Stimulated activated naive CD8-positive, alpha-beta T cell treated with anti-CD3 and anti-CD28 coated beads, Interleukin-15, Interleukin-2, amounts not matched to agents 100 ng/mL and 50 ng/mL, for 24 hours (primary cell): ENCODE measurements around the gene AFAP1.

Experiments used
- H3K27ac Mint-ChIP-seq: one replicate; pipeline ENCODE4 v1.8.0; 2021; ENCODE audit warnings: mild to moderate bottlenecking, mixed read lengths
- H3K27me3 Mint-ChIP-seq: one replicate; pipeline ENCODE4 v1.8.0; 2021; ENCODE audit warnings: mixed read lengths
- H3K36me3 Mint-ChIP-seq: one replicate; pipeline ENCODE4 v1.8.0; 2021; ENCODE audit warnings: low read depth, mixed read lengths
- H3K4me1 Mint-ChIP-seq: one replicate; pipeline ENCODE4 v1.8.0; 2021; ENCODE audit warnings: low read depth, mixed read lengths
- H3K4me3 Mint-ChIP-seq: one replicate; pipeline ENCODE4 v1.8.0; 2021; ENCODE audit warnings: mild to moderate bottlenecking, mixed read lengths
- H3K9me3 Mint-ChIP-seq: one replicate; pipeline ENCODE4 v1.8.0; 2021; ENCODE audit warnings: mixed read lengths

Gene AFAP1

DNA sequence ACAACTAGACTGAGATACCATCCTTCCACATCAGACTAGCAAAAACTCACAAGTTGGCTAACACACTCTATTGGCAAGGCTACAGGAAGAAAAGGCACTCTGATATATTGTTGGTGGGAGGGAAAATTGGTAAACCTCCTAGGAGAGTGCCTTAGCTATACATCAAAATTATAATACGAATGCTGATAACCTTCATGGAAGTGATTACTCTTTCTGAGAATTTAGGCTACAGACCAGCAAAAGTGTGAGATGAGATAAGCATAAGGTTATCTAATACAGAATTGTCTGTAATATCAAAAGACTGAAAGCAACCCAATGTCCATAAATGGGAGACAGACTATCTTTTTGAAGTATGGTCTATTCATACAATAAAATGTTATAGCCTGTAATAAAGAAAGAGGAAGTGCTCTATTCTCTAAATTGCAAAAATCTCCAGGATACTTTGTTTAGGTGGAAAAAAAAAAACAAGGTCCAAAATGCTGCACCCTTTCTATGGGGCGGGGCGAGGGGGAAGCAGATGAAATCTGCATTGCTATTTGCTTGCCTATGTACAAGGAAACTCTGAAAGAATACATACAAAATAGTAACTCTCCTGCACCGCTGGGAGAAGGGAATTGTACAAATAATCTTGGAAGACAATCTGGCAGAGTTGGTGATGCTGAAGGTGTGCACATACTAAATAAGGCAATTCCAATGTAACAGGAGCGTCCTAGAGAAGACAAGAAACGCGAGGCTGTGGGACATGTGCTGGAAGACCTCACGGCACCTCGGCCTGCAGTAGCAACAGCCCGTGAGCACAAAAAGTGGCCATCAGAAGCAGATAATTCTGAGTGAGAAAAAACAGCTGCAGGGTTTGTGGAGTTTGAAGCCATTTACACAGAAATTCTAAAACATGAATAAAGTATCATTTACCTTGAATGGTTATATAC is 109.7 kb downstream of the AFAP1 start:
- Mint-ChIP-seq H3K4me1 (peaks cover 56% of the 10 kb centered on the region), H3K4me3 (no peak overlapping the region), H3K36me3 (peaks cover 25% of the 10 kb centered on the region), H3K9me3 (no peaks in the 10 kb centered on the region), H3K27me3 (no peaks in the 10 kb centered on the region), H3K27ac (peak overlapping the region; percentile 10)

DNA sequence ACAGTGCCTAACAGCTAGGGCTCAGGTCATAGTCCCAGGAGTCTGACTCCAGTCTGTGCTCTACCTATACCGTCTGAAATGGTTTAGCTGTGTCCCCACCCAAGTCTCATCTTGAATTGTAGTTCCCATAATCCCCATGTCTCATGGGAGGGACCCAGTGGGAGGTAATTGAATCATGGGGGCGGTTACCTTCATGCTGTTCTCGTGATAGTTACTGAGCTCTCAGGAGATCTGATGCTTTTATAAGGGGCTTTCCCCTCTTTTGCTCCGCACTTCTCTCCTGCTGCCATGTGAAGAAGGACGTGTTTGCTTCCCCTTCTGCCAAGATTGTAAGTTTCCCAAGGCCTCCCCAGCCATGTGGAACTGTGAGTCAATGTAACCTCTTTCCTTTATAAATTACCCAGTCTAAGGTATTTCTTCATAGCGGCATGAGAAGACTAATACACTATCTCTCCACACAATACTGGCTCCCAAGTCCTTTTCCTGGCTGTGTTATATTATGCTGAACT is 110.8 kb downstream of the AFAP1 start:
- H3K27ac Mint-ChIP-seq = no peak overlapping the region
- H3K36me3 Mint-ChIP-seq = peaks cover 25% of the 10 kb centered on the region
- no peaks in the 10 kb centered on the region for H3K27me3 Mint-ChIP-seq
- H3K9me3 Mint-ChIP-seq = no peaks in the 10 kb centered on the region
- peak overlapping the region; percentile 14 for H3K4me3 Mint-ChIP-seq
- H3K4me1 Mint-ChIP-seq = peaks cover 56% of the 10 kb centered on the region

DNA sequence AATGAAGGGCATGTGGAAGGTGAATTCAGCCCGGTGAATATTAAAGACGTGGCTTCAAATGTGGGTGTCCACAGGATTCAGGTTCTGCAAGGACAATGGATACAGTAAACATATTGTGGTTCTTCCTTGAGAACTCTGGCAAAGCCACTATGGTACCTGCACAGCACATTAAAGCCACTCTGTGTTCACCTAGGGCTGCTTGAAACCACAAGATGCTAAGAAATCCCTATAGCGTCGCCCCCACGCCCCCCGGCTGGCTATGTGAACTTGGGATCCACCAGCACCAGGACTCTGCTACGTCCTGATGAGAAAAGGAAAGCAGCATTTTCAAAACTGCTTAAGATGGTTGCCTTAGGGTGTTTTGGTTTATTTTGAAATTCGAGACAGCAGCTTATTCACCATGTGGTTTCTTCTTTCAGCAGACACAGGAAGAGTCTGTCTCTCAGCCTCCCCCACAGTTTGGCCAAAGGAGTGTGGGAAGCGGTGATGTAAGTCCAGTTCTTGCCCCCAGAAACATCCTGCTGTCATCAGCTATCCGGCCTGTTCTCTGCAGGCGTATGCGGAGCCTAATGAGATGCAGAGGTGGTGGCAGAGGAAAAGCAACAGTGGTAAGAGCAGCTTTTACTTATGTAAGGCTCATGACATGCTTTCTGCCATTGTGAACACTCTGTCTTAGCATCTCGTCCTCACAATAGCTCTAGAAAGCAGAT is 111.5 kb downstream of the AFAP1 start:
- Mint-ChIP-seq H3K4me3 (peak overlapping the region; percentile 14), H3K27me3 (no peaks in the 10 kb centered on the region), H3K4me1 (peaks cover 56% of the 10 kb centered on the region), H3K36me3 (peaks cover 25% of the 10 kb centered on the region), H3K27ac (peak overlapping the region; percentile 75), H3K9me3 (no peaks in the 10 kb centered on the region)

DNA sequence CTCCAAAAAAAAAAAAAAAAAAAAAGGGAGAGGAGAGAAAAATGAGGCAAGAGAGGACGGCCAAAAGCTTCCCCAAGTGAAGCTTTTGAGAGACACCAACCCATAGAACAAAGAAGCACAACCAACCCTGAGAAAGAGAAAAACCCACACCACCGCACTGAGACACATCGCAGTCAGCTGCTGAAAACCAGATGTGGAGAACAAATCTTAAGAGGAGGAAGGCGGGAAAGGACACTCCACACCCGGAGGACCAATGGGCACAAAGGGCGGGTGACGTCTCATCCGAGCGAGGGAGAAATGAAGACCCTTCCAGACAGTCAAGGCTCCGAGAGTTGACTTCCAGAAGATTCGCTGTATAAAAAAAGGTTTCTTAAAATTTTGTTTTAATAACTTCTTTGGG is 112.1 kb downstream of the AFAP1 start:
- Mint-ChIP-seq H3K4me1 (peaks cover 51% of the 10 kb centered on the region), H3K4me3 (peak overlapping the region; percentile 14), H3K27me3 (no peaks in the 10 kb centered on the region), H3K27ac (peak overlapping the region; percentile 57), H3K36me3 (peaks cover 25% of the 10 kb centered on the region), H3K9me3 (no peaks in the 10 kb centered on the region)

DNA sequence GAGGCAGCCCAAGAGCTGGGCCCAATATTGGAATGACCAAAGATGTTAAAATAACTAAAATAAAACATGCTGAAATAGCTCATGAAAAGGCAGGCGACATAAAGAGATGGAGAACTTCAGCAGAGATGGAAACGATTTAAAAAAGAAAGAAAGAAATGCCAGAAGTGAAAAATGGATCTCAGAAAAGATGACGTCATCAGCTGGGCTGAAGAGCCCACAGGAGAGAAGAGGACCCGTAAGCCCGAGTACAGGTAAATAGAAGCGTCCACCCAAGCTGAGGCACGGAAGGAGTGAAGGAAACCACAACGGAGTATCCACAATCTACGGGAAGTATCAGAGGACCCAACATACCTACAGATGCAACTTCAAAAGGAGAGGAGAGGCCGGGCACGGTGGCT is 112.8 kb downstream of the AFAP1 start:
- Mint-ChIP-seq H3K27me3 (no peaks in the 10 kb centered on the region), H3K36me3 (peaks cover 21% of the 10 kb centered on the region), H3K4me1 (peaks cover 47% of the 10 kb centered on the region), H3K9me3 (no peaks in the 10 kb centered on the region), H3K27ac (peak overlapping the region; percentile 38), H3K4me3 (peak overlapping the region; percentile 58)

DNA sequence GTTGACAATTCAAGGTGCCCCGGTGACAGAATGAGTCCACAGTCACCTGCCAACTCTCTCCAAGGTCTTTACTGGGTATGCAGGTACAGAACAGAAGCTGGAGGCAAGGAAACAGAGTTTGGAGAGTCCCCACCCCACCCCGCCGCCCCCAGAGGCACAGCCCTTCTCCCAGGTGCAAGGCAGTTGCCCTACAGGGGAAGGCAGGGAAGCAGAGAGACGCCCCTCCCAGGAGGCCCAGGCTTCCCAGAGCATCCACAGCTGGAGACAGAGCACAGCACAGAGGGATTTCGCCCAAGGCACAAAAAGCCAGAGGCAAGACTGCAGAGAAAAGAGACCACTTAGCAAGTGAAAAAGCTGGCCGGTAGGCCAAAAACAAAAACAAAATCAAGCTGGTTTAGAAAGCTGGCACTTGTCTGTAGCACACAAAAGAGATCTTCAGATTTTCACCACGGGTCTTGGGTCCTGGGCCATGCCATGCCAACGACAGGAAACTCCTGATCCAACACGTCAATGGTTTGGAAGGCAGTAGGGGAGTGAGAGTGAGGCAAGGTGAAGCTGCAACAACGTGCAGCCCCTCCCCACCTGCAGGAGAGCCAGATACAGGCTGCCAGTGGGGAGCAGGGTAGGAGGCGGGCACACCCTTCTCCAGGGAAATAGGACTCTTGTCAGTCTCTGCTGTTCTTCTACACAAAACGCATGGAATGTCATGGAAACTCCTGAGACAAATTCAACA is 113.3 kb downstream of the AFAP1 start:
- no peaks in the 10 kb centered on the region for H3K27me3 Mint-ChIP-seq
- peaks cover 41% of the 10 kb centered on the region for H3K4me1 Mint-ChIP-seq
- H3K9me3 Mint-ChIP-seq = no peaks in the 10 kb centered on the region
- H3K36me3 Mint-ChIP-seq = peaks cover 16% of the 10 kb centered on the region
- H3K27ac Mint-ChIP-seq = peak overlapping the region; percentile 38
- no peak overlapping the region for H3K4me3 Mint-ChIP-seq

DNA sequence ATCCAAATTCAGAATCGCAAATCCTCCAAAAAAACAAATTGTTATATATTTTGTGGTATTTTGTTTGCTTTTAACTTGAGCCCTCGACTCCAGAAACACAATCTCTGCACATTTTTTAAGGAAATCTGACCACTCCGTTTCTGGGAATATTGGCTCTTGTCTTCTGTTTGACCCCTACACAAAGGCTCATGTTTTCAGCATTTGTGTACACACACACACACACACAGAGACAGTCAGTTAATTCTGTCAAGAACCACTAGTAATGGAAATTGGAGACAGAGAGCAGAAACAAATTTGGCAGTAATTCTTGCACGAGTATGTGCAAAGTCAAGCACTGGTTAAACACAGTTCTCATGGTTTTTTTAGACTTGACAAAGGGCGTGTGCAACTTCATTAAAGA is 115.4 kb downstream of the AFAP1 start:
- no peaks in the 10 kb centered on the region for H3K9me3 Mint-ChIP-seq
- no peak overlapping the region for H3K27ac Mint-ChIP-seq
- peaks cover 25% of the 10 kb centered on the region for H3K4me1 Mint-ChIP-seq
- no peaks in the 10 kb centered on the region for H3K27me3 Mint-ChIP-seq
- H3K4me3 Mint-ChIP-seq = no peak overlapping the region
- peaks cover 16% of the 10 kb centered on the region for H3K36me3 Mint-ChIP-seq

DNA sequence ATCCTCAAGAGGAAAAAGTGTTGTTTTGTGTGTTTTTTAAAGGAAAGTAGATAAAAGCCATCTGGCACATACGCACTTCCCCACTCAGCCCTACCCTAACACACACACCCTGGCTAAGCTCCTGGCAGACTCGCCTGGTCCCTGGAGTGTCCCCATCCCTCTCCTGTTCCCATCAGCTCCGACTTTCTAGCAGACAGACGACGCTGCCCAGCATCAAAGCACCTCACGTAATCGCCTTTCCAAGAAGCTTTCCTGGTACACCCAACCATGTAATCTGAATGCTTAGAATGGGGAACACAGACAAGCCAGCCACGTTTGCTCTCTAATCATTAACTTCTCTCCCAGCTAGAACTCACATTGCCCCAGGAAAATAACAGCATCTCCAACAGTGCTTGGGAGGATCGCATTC is 116.2 kb downstream of the AFAP1 start:
- Mint-ChIP-seq H3K4me3 (no peak overlapping the region), H3K27me3 (no peaks in the 10 kb centered on the region), H3K9me3 (no peaks in the 10 kb centered on the region), H3K36me3 (peaks cover 10% of the 10 kb centered on the region), H3K27ac (no peak overlapping the region), H3K4me1 (peaks cover 17% of the 10 kb centered on the region)

DNA sequence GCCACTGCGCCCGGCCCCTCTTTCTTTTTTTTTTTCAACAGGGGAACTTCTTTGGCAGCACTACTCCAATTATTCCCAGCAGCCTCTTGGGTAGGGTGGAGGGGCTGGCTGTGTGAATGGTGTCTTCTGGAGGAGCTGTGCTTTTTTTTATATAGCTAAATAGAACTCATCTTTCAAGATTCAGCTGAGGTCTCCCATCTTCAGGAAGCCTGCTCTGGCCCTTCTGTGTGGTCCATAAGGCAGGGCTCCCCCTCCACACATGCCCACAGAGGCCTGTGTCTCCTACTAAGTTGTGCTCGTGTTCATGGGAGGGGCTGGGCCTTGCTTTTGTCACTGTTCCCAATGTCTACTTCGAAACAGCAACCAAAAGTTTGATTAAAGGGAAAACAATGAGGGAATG is 116.8 kb downstream of the AFAP1 start:
- Mint-ChIP-seq H3K36me3 (peaks cover 14% of the 10 kb centered on the region), H3K4me1 (peaks cover 12% of the 10 kb centered on the region), H3K4me3 (no peak overlapping the region), H3K9me3 (no peaks in the 10 kb centered on the region), H3K27me3 (no peaks in the 10 kb centered on the region), H3K27ac (no peak overlapping the region)

DNA sequence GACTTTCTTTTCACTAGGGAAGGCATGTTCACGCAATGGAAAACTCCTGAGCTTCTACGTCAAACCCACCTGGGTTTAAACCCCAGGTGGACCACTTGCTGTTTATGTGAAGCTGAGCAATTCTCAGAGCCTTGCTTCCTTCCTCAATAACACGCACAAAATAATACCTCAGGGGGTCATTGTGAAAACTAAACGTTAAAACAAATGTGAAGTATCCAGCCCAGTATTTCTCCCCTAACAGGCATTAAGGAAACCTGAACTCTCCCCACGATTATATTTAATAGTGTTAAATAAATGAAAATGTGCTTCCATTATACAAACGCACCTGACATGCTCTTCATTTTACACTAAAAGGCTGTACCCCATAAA is 117.5 kb downstream of the AFAP1 start:
- peaks cover 14% of the 10 kb centered on the region for H3K36me3 Mint-ChIP-seq
- H3K27ac Mint-ChIP-seq = no peak overlapping the region
- H3K27me3 Mint-ChIP-seq = no peaks in the 10 kb centered on the region
- no peak overlapping the region for H3K4me3 Mint-ChIP-seq
- H3K9me3 Mint-ChIP-seq = no peaks in the 10 kb centered on the region
- H3K4me1 Mint-ChIP-seq = peaks cover 6% of the 10 kb centered on the region

DNA sequence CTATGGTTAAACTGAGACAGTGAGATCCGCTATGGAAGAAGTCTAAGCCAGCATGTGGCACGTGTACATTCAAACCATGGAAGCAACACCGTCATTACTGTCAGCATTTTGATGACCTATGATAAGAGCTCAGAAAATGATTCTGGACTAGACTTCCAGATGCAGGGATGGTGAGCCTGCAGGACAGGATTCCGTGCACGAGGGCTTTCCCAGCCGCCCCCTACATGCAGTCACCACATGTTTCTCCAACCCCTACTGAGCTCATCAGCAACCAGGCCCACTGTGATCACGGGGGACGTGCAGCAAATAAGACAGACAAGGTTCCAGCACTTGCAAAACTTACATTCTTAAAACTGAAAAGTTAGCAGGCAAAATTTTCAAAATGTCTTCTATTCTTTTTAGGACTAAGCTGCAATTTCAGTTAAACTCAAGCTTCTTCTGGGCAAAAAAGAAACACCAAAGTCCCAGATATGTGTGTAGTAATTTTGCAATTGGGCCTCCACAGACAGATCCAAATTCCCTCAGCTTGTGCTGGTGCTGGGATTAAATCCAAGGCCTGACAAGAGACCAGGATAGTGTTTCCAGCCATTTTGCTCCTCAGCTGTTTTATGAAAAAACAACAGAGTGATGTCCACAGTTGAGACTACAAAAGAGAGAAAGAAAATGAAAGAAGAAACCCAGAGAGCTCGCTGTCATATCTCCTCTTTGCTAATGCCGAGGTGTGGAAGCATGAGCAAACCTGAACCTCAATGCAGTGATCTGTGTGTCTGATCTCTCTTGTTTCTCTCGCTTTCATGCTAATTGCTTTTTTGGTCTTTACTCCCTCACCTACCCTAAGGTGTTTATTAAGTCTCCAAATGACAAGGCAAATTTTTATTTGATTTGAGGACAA is 118.2 kb downstream of the AFAP1 start:
- Mint-ChIP-seq H3K27me3 (no peaks in the 10 kb centered on the region), H3K4me3 (no peak overlapping the region), H3K27ac (no peak overlapping the region), H3K4me1 (no peaks in the 10 kb centered on the region), H3K9me3 (no peaks in the 10 kb centered on the region), H3K36me3 (peaks cover 8% of the 10 kb centered on the region)

DNA sequence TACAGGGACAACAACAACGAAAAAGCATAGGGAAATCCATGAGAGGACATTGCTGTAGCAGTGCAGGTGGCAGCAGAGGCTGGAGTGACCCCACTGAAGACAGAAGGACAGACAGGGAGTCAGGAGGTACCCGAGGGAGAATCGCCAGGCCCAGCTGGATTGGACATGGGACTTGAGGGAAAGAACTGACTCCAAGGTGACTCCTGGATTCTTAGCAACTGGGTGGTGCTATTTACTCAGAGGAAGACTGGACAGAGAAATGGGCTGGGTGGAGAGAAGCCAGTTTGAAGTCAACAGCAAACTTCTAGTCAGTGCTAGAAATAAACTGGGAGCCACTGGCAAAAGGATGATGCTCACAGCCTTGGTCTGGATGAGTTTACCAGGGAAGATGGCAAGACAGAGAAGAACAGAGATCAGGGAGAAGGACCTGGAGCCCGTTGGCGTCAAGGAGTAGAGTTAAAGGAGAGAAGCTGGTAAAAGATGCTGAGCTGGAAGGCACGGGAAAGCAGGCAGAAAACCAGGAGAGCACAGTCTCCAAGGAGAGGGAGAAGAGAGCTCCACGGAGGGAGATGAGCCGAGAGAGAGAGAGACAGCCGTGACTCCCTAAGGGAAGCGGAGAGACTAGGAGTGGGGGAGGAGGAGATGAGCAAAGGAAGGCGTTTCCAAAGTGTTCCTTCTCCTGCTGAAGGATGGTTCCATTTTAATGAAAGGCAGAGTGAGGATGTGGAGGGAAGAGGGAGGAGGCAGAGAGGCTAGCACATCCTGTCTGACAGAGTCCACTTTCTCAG is 119.4 kb downstream of the AFAP1 start:
- Mint-ChIP-seq H3K27ac (no peak overlapping the region), H3K4me3 (no peak overlapping the region)

DNA sequence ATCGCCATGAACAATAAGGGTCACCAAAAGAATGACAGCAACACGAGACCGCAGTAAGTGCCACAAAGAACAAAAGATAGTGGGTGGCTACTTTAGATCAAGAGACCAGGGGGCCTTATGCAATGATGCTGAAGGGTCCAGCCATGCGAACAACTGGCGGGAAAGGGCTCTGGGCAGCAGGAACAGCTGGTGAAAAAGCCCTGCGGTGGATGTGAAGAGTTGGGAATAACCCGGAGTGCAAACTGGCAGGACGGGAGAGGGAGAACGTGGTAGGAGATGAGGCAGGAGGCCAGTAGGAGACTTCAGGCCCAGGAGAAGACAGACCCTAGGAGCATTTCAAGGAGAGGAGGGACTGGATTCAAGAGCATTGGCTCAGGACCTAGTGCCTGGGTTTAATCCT is 120.2 kb downstream of the AFAP1 start:
- Mint-ChIP-seq H3K4me3 (no peak overlapping the region), H3K27me3 (no peaks in the 10 kb centered on the region), H3K36me3 (peaks cover 3% of the 10 kb centered on the region), H3K27ac (no peak overlapping the region), H3K4me1 (no peaks in the 10 kb centered on the region), H3K9me3 (no peaks in the 10 kb centered on the region)

More for the DNA sequence above, 119.4 kb downstream of the AFAP1 start:
- Mint-ChIP-seq H3K36me3 (peaks cover 3% of the 10 kb centered on the region), H3K9me3 (no peaks in the 10 kb centered on the region), H3K27me3 (no peaks in the 10 kb centered on the region), H3K4me1 (no peaks in the 10 kb centered on the region)
